GM12891 (cell line): ENCODE data around the gene WDFY2.

Source experiments
- POLR2A ChIP-seq: IDR thresholded peaks from 2 replicates; pipeline ENCODE4 v1.6.1; 2011; ENCODE audit warnings: low read depth, low read length, control low read depth
- POLR2AphosphoS5 ChIP-seq: IDR thresholded peaks from 2 replicates; pipeline ENCODE4 v1.6.1; 2011; ENCODE audit warnings: low read depth, low read length, control low read depth
- SPI1 ChIP-seq: IDR thresholded peaks from 2 replicates; pipeline ENCODE4 v1.6.1; 2011; ENCODE audit warnings: low read depth, low read length, control low read depth

DNA sequence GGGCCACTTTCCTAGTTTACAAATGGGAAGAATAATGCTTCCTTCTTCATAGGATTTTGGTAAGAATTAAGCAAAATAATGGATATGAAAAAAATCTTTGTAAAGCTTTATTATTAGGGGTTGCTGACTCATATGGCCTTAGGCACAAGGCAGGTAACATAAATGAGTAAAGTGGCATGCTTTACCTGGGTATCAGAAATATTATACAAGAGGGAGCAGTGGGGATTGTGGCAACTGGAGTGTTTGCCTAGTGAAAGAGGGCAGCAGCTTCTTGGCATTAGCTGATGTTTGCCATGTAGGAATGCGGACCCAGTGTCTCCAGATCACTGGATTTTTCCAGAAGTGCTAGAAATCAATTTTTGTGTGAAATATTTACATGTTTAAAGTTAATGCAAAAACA, 19.5 kb downstream of the WDFY2 start:
- TF ChIP-seq POLR2A, result no peak
- no peak for TF ChIP-seq POLR2AphosphoS5
- TF ChIP-seq SPI1, result no peak
